Stimulated activated CD8-positive, alpha-beta memory T cell treated with anti-CD3 and anti-CD28 coated beads, Interleukin-4, amount 100 ng/mL, for 4 hours (primary cell): ENCODE measurements around the gene ABCC6.
"Not testable (repeated sequence)": the region's sequence is repeated elsewhere in the genome, so short reads cannot be mapped to it uniquely, and the experiment has no call there.

Source experiments
- DNase-seq, 2 donors: peaks; one replicate each; pipeline ENCODE4 v3.0.0-alpha.2; 2020; ENCODE audit warnings: low read depth in 2 of 2, low spot score in 1 of 2

The ABCC6 gene

GRCh38 chr16:16190966-16191365 is 32.3 kb downstream of the ABCC6 start:
- not testable (repeated sequence) for DNase-seq

- DNase-seq, result no peak
Measured at GRCh38 chr16:16190546-16190945, 32.7 kb downstream of the ABCC6 start.

DNA sequence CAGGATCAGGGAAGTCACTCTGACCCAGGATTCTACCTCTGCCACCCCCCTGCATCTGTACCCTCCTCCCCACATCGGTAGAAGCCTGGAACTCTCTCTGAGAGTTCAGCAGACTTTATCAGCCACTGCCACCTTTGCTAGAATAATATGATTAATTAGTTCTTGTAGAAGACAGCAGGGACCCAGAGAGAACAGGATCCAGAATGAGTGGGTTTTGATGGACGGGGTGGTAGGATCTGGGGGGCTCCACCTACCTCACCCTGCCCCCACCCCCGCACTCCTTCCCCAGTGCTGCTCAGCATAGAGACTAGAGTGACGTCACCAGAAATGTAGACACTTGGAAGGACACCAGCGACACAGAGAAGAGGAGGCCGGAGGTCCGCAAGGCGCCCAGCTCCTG is 33.5 kb downstream of the ABCC6 start:
- DNase-seq, result no peak

- DNase-seq, result no peak
Measured at GRCh38 chr16:16188827-16189226, 34.5 kb downstream of the ABCC6 start.

DNA sequence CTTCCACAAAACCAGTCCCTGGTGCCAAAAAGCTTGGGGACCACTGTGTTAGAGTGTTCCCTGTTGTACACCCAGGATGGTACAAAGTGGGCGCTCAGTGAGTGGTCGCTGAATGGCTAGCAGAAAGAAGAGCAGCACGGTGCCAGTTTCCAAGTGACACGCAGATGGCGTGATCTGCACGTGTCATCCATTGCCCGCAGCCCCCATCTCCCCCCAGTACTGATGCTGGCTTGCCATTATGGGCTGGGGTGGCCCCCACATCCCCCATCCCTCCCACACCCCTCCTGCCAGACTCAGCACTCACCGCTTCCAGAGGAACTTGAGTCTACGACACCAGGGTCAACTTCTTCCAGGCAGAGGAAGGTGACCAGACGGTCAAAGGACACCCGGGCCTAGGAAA is 36.5 kb downstream of the ABCC6 start:
- DNase-seq, result no peak

DNA sequence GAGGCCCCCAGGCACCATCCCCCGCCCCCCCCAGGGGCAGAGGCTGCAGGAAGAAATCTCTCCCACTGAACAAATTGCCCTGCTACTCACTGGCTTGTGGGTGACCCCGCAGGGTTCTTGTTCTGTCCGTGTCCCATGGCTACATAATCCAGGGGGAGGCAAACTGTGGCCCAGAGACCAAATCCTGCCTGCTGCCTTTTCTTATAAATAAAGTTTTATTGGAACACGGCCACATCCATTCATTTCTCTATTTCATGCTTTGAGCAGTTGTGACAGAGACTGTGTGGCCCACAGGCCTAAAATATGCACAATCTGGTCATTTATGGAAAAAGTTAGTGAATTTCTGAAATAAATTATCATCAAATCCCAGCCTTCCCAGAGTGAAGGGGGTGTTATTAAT is 38.2 kb downstream of the ABCC6 start:
- DNase-seq, result no peak

DNA sequence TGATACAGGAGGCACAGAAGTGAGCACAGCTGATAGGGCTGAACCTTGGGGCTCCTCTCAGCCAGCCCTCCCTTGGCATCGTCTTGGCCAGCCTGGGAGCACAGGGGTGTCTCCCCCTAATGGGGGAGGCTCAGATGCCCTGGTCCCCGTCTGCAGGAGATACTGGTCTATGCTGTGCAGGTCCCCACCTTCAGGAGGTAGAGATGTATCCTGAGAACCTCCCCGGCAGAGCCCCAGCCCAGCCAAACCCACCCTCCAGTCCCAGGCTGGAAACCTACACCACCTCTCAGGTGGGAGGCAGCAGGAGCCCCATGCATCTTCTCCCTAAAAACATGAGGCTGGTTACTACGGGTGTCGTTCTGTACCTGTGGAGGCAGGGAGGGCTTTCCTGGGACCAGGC is 38.7 kb downstream of the ABCC6 start:
- no peak for DNase-seq

DNA sequence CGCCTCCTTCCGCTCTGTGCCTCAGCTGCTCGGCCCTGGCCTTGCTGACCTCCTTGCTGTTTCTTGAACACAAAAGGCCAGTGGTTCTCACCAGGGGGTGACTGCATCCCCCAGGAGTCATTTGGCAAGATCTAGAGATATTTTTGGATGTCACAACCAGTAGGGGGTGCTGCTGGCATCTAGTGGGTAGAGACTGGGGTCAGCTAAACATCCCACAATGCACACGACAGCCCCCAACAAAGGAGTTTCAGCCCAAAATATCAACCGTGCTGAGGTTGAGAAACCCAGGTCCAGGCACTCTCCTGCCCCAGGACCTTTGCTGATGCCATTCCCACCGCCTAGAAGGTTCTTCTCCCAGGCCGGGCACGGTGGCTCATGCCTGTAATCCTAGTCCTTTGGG is 39.7 kb downstream of the ABCC6 start:
- DNase-seq, result no peak

- no peak for DNase-seq
Measured at GRCh38 chr16:16182918-16183317, 40.4 kb downstream of the ABCC6 start.

DNA sequence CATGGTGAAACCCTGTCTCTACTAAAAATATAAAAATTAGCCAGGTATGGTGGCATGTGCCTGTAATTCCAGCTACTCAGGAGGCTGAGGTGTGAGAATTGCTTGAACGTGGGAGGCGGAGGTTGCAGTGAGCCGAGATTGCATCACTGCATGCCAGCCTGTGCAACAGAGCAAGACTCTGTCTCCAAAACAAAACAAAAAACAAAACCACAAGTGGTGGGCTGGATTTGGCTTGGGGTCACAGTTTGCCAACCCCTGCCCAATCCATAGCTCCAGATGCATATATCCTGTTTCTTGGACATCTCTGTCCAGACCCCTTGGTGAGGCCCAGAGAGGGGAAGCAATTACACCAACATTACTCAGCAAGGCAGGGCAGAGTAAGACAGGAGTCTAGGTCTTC is 41.5 kb downstream of the ABCC6 start:
- DNase-seq, result not testable (repeated sequence)

DNA sequence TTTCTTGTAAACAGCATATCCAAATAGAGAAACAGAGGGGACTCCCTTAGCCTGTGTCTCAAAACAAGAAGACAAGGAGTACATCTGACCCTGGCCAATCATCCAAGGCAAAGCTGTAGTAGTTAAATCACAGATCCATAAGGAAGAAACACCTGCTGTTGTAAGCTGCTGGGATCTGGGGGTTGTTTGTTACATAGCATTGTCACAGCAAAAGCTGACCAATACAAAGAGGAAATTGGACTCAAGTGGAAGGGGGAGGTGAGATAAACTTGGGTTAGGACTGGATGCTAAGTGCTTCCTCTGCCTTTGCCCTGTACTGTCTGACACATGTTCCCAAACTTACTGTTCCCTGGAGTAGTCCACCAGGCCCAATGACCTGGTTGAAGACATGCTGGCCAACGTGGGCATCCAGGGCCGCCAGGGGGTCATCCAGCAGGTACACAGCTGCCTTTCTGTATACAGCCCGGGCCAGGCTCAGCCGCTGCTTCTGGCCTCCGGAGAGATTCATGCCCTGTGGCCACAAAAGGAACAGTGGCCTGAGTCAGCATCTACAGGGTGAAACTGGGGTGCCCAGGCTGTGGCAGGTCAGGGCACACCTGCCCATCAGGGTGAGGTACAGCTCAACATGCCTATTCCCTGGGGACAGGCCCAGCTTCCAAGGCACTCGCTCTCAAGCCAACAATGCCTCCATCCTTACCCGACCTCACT is 44.7 kb downstream of the ABCC6 start:
- DNase-seq, result no peak

DNA sequence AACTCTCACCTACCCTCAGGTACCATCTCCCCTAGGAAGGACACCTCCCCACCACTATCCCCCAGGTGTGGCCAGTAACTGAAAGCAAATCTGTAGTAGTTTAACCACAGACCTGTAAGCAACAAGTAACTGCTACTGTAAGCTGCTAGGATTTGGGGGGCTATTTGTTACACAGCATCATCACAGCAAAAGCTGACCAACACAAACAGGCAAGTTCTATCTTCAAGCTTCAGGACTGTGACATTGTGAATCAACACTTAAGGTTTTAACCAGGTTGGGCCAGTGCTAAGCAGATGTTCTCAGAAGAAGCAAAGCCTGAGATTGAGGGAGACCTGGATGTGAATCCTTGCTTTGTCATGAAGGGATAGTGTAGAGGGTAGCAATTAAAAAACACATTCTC is 47.0 kb downstream of the ABCC6 start:
- DNase-seq, result no peak

GRCh38 chr16:16175296-16175695 is 48.0 kb downstream of the ABCC6 start:
- no peak for DNase-seq

DNA sequence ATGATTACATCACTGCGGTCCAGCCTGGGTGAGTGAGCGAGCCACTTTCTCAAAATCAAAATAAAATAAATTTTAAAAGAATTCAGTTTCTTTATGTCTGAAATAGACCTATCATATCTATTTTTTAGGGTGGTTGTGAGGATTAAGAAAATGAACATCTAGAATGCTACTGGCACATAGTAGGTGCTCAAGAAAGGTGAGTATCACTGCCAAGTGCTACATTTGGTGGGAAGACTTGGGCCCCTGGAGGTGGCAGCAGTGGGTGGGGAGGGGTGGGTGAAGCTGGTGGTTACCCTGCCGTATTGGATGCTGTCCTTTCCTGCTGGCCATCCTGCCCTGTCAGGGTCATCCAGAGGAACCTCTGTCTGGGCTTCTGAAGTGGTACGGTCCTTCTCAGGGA is 50.3 kb downstream of the ABCC6 start:
- DNase-seq, result no peak

DNA sequence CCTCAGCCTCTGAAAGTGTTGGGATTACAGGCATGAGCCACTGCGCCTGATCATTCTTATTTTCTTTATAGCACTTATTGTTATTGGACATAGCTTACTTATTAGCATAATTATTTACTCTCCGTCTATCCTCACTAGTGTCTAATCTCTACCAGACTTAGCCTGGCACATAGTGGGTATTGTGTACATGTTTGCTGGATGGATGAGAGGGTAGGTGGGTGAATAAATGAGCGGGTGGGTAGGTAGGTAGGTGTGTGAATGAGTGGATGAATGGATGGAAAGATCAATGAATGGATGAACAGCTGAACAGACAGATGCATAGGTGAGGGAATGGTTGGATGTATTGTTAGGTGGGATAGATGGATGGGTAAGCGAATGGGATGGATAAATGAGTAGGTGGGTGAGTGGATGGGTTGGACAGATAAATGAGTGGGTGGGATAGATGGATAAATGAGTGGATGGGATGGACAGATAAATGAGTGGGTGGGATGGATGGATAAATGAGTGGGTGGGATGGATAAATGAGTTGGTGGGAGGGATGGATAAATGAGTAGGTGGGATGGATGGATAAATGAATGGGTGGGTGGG is 51.9 kb downstream of the ABCC6 start:
- no peak for DNase-seq

DNA sequence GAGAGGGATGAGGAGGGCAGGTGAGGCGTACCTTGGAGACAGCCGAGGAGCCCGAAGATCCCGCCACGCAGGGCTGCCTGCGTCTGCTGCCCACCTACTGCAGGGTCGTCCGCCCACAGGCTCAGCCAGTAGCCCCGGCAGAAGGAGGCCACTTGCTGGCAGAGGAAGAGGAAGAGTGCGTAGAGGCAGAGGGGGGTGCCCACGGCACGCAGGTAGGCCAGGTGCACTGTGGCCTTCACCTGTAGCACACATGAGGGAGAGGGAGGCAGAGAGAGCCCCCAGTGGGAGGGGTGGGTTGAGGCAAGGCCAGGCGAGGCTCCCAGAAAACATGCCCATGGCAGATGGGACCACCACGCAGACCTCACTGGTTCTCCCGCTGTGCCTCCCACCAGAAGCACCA is 53.7 kb downstream of the ABCC6 start:
- DNase-seq, result no peak

DNA sequence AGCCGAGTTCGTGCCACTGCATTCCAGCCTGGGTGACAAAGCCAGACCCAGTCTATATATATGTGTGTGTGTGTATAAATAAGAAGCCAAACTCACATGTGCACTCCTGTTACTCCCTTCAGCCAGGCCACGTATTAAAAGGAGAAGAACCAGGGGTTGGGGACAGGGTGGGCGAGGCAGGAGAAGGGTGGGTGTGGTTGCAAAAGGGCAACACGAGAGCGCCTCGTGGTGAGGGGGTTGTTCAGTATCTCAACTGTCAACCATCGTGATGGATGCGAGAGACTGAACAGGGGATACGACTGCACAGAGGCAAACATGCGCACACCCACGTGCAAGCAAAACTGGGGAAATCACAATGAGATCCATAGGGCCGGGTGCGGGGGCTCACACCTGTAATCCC is 54.9 kb downstream of the ABCC6 start:
- no peak for DNase-seq

GRCh38 chr16:16167927-16168326 is 55.4 kb downstream of the ABCC6 start:
- DNase-seq, result no peak

- no peak for DNase-seq
Measured at GRCh38 chr16:16166949-16167348, 56.3 kb downstream of the ABCC6 start.

GRCh38 chr16:16166085-16166484 is 57.2 kb downstream of the ABCC6 start:
- DNase-seq, result no peak

DNA sequence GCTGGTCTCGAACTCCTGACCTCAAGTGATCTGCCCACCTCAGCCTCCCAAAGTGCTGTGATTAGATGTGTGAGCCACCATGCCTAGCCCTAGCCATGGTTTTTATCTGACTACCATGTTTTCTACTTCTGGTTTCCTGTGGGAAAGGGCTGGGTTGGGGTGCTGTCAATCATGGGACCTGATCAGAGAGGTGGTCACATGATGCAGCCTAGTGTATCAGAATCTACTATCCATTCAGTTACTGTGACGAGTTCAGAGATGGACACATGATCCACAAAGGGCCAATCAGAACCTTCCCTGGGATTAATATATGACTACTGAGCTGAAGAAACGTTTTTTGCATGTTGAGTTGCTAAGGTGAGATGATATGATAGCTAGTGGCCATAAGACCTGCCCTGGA is 59.1 kb downstream of the ABCC6 start:
- DNase-seq, result no peak

DNA sequence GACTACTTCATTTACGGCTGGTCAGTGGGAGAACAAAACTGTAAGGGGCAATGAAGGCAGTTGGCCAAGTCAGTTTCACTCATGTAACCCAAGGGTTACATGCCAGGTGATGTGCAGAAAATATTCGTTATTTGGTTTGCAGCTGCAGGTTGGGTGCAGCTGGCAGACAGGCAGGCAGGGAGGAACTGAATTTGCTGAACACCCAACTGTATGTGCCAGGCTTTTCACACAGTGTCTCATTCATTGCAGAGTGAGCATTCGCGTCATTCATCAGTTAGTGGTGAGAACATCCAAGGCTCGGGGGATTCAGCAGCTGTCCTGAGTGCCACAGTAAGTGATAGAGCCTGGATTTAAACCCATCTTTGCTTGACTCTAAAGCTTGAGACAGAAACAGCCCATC is 59.7 kb downstream of the ABCC6 start:
- no peak for DNase-seq

DNA sequence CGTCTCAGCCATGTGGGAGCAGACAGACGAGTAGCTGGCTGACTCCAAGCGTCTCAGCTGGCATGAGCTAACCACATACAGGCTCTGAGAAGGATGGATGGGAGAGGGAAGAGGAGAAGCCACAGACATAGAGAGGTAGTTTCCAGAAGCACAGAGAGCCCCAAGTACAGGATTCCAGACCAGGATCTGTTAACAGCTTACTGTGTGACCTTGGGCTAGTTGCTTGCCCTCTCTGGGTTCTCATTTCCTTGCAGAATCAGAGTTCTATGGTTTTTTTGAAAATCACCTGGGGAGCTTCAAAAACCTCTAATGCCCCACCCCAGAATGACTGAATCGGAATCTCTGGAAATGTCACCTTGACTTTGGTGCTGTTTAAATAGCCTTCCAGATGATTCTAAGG is 60.2 kb downstream of the ABCC6 start:
- no peak for DNase-seq
